Activated CD4-positive, CD25-positive, alpha-beta regulatory T cell treated with anti-CD3 and anti-CD28 coated beads, Interleukin-2, amount 50 U/mL, for 72 hours (primary cell): Measurements from ENCODE around the gene KIAA1671.
A peak's percentile ranks its signal among the peaks of the same experiment; 100 is the strongest.
"Not testable (repeated sequence)": the region's sequence is repeated elsewhere in the genome, so short reads cannot be mapped to it uniquely, and the experiment has no call there.

ENCODE experiments used
- DNase-seq: peaks from one replicate; pipeline ENCODE4 v3.0.0; 2021

The KIAA1671 gene

GRCh38 chr22:25207553-25208157 is 255.1 kb downstream of the KIAA1671 start:
- no peak for DNase-seq

DNA sequence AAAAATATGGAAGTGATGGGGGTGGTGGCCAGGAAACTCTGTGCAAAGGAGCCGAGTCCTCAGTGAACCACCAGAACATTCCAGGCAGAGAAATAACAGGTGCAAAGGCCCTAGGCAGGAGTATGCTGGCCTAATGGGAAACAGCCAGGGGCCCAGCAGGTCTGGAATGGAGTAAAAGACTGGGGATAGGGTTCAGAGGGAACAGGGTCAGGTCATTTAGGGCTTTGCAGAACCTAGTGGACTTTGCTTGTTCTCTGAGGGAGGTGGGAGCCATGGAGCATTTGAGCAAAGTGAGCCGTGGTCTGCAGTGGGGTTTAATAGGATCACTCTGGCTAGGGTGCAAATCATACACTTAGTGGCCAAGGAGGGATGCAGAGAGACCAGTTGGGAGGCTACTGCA is 255.8 kb downstream of the KIAA1671 start:
- DNase-seq: no peak

GRCh38 chr22:25208743-25209505 is 256.4 kb downstream of the KIAA1671 start:
- DNase-seq: no peak

GRCh38 chr22:25210793-25211192 is 258.3 kb downstream of the KIAA1671 start:
- no peak for DNase-seq

DNA sequence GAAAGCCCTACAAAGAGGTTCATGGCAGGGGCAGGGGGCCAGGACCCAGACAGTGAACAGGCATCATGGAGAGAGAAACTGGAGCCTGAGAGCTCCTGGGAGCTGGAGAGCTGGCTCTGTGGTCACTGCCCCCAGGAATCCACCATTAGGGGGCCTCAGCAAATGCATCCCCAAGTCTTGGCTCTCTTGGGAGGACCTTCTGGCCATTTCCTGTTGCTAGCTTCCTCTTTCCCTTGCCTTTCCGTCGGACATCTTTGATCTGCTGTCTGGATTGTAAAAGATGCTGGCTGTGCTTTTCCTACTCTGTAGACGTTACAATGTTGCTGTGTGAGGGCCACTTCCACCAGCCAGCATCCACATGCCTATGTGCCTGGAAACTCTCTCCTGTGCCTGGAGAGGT is 259.8 kb downstream of the KIAA1671 start:
- DNase-seq: no peak

DNA sequence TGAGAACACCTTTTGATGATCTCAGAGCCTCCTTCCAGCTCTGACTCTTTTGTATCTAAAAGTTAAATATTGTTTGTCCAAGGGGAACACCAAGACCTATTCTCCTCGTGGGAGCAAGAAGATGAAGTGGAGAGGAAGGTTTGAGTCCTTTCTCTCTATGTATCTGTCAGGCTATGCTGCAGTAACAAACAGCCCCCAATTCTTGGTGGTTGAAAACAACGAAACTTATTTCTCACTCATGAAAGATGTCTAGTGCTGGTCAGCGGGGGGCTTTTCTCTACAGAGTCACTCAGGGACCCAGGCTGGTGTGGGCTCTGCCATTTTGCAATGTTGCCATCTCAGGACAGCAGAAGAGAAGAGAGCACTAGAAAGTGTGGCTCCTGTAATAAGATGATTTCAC is 260.7 kb downstream of the KIAA1671 start:
- no peak for DNase-seq

DNA sequence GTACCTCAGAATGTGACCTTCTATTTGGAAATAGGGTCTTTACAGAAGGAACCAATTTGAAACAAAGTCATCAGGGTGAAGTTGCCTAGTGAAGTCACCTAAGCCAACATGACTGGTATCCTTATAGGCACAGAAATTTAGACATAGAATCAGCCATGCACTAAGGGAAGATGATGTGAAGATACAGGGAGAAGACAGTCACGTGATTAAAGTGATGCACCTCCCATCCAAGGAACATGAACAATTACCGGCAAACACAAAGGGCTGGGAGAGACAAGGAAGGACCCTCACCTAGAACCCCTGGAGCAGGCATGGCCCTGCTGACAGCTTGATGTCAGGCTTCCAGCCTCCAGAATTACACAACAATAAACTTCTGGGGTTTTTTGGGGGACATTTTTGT is 263.7 kb downstream of the KIAA1671 start:
- DNase-seq: no peak

DNA sequence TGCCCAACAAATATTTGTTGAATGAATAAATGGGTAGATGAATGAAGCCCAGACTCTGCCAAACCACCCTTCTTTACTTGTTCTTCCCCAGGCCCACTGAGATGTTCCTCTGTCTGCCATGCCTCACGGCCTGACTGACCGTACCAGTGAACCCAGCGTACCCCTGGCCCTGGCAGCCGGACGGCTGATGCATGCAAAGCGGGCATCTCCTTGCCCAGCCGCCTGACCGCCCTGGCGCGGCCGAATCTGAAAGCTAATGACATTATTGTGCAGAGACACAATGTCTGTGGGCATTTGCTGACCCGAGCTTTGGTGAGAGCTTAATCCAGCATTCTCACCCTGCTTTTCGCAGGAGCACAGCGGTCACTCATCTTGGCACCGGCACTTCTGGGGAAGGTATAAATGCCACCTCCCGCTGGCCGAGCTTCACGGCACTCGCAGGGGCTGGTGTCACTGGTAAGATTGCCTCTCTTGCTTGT is 266.7 kb downstream of the KIAA1671 start, which contains the start of gene CRYBB2:
TSS of gene CRYBB2 (plus strand) at position 429 of the 479 bp plus-strand sequence. CDS start 1,791 bp downstream, outside the sequence.
- DNase-seq: no peak

GRCh38 chr22:25219948-25220442 is 267.5 kb downstream of the KIAA1671 start:
- DNase-seq: no peak

DNA sequence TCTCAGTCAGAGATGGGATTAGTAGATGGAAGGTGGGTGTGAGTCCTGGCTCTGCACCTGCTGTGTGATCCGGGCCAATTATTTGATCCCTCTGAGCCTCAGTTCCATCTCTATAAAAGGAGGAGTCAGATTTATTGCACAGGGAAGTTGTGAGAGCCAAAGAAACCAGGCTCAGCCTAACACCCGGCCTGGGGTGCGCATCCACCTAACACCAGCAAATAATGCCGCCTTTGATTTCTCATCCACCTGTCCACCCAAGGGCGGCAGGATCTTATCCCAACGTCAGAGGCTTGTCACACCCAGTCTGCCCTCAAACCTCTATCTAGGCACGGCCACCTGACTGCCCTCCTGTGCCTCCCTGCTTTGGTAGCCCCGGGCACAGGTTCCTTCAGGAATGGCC is 269.3 kb downstream of the KIAA1671 start:
- DNase-seq: no peak

DNA sequence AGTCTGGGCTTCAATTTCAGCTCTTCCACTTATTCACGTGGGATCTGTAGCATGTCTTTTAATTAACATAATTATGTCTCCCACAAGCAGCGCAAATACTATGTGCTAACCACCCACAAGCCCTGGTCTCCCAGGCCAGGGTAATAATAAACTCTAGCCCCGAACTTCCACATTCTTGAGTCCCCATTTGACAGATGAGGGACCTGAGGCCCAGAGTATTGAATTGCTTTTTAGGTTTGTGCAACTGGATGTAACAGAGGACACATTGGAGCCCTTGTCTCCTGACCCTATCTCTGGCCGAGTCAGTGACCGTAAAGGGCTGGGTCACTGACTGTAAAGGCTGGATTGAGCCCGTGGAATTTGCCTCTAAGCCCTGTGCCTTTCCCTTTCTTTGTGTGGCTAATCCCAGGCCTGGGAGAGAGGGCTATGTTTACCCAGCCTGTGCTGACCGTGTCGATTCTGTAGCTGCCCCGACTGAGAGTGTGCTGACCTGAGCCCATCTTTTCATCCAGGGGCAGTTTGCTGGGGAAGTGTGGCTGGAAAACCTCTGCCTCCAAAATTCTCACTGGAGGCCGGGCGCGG is 270.8 kb downstream of the KIAA1671 start:
- DNase-seq: no peak

GRCh38 chr22:25228822-25229221 is 276.3 kb downstream of the KIAA1671 start:
- no peak for DNase-seq

GRCh38 chr22:25230760-25231159 is 278.2 kb downstream of the KIAA1671 start:
- DNase-seq: not testable (repeated sequence)

DNA sequence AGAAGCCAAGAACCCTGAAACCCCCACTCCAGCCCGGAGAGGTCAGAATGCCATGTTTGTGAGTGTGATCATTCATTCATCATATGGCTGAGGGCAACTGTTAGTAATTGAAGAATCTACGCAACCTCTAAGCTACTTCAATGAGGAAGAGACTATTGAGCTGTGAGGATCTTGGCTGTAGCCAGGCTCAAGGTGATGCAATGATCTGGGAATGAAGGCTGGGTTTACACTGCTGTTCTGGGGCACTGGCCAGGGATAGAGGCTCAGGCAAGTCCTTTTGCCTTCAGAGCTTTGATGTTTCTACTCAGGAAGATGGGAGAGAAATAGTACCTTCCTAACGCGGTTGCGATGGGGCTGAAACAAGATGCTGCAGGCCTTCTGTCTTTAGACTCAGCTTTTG is 279.8 kb downstream of the KIAA1671 start:
- DNase-seq: no peak

- not testable (repeated sequence) for DNase-seq
Measured at GRCh38 chr22:25233706-25234105, 281.2 kb downstream of the KIAA1671 start.

GRCh38 chr22:25235547-25236290 is 283.2 kb downstream of the KIAA1671 start:
- DNase-seq: peak; percentile 73

DNA sequence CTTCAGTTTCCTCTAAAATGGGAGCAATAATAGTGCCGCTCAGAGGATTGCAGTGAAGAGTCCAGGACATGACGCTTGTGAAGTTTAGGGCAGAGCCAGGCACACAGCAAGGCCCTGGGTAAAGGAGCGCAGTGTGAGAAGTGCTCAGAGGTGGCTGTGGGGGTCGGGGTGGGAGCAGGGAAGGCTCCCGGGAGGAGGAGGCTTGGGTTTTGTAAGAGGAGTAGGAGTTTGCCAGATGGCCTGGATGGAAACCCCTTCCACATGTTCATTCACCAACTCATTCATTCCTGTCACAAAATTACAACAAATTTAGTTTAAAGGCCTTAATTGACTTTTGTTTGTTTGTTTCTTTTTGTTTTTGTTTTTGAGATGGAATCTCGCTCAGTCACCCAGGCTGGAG is 283.9 kb downstream of the KIAA1671 start:
- DNase-seq: no peak

GRCh38 chr22:25237503-25237902 is 285.0 kb downstream of the KIAA1671 start:
- no peak for DNase-seq

- DNase-seq: not testable (repeated sequence)
Measured at GRCh38 chr22:25238058-25238457, 285.5 kb downstream of the KIAA1671 start.
